Bone marrow (tissue), 2 donors: ENCODE measurements around the gene PLCG2.
"Not testable (repeated sequence)": the region's sequence is repeated elsewhere in the genome, so short reads cannot be mapped to it uniquely, and the experiment has no call there.

Experiments used
- DNase-seq, 2 donors: peaks; one replicate each; lab custom pipeline; 2025; lab: John Stamatoyannopoulos, UW

Gene PLCG2

GRCh38 chr16:81913222-81913621, 134.1 kb downstream of the PLCG2 start:
- no peak for DNase-seq

GRCh38 chr16:81917375-81917774, 138.3 kb downstream of the PLCG2 start:
- no peak for DNase-seq

GRCh38 chr16:81918927-81919326, 139.8 kb downstream of the PLCG2 start:
- no peak for DNase-seq

GRCh38 chr16:81920498-81920897, 141.4 kb downstream of the PLCG2 start:
- DNase-seq, result no peak

- DNase-seq, result no peak
Measured at GRCh38 chr16:81921085-81921814, 142.2 kb downstream of the PLCG2 start.

- DNase-seq, result no peak
Measured at GRCh38 chr16:81921843-81922584, 142.9 kb downstream of the PLCG2 start.

- no peak for DNase-seq
Measured at GRCh38 chr16:81923296-81923695, 144.2 kb downstream of the PLCG2 start.

GRCh38 chr16:81925016-81925415, 145.9 kb downstream of the PLCG2 start:
- DNase-seq, result no peak

- no peak for DNase-seq
Measured at GRCh38 chr16:81926036-81926435, 146.9 kb downstream of the PLCG2 start.

- DNase-seq, result no peak
Measured at GRCh38 chr16:81927561-81928185, 148.6 kb downstream of the PLCG2 start.

GRCh38 chr16:81928271-81928918, 149.3 kb downstream of the PLCG2 start:
- no peak for DNase-seq

GRCh38 chr16:81928975-81929374, 149.9 kb downstream of the PLCG2 start:
- DNase-seq, result no peak

- DNase-seq, result no peak
Measured at GRCh38 chr16:81929841-81930240, 150.8 kb downstream of the PLCG2 start.

GRCh38 chr16:81931927-81932326, 152.8 kb downstream of the PLCG2 start:
- no peak for DNase-seq

GRCh38 chr16:81932668-81933067, 153.6 kb downstream of the PLCG2 start:
- DNase-seq, result no peak

- DNase-seq, result no peak
Measured at GRCh38 chr16:81933361-81933760, 154.3 kb downstream of the PLCG2 start.

GRCh38 chr16:81934711-81935110, 155.6 kb downstream of the PLCG2 start:
- not testable (repeated sequence) for DNase-seq

- DNase-seq, result no peak
Measured at GRCh38 chr16:81936209-81937000, 157.3 kb downstream of the PLCG2 start.

- DNase-seq, result no peak
Measured at GRCh38 chr16:81937305-81938038, 158.4 kb downstream of the PLCG2 start.

GRCh38 chr16:81938326-81939163, 159.5 kb downstream of the PLCG2 start:
- DNase-seq, result no peak
